ENCODE results near the gene CAMTA1.

GRCh38 chr1:6854166-6854565 is 68.9 kb downstream of the CAMTA1 start:
- TF ChIP-seq, protein P1, sequence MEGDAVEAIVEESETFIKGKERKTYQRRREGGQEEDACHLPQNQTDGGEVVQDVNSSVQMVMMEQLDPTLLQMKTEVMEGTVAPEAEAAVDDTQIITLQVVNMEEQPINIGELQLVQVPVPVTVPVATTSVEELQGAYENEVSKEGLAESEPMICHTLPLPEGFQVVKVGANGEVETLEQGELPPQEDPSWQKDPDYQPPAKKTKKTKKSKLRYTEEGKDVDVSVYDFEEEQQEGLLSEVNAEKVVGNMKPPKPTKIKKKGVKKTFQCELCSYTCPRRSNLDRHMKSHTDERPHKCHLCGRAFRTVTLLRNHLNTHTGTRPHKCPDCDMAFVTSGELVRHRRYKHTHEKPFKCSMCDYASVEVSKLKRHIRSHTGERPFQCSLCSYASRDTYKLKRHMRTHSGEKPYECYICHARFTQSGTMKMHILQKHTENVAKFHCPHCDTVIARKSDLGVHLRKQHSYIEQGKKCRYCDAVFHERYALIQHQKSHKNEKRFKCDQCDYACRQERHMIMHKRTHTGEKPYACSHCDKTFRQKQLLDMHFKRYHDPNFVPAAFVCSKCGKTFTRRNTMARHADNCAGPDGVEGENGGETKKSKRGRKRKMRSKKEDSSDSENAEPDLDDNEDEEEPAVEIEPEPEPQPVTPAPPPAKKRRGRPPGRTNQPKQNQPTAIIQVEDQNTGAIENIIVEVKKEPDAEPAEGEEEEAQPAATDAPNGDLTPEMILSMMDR (IDR thresholded peaks at IDR 0.05; ENCODE audit: poor library complexity, severe bottlenecking) = no peak
- TF ChIP-seq EZH2 (IDR thresholded peaks at IDR 0.05; ENCODE audit: borderline replicate concordance, insufficient read depth, low read length, poor library complexity, severe bottlenecking) = no peak
- no peak for TF ChIP-seq EP300 (conservative IDR thresholded peaks at IDR 0.05; ENCODE audit: poor library complexity, severe bottlenecking)
- TF ChIP-seq POLR2AphosphoS5 (IDR thresholded peaks at IDR 0.05) = no peak

Measured in neural cell (in vitro differentiated cells).